GM18907 (cell line): ENCODE results near the gene LILRA1.
"Not testable (repeated sequence)": the region's sequence is repeated elsewhere in the genome, so short reads cannot be mapped to it uniquely, and the experiment has no call there.

Experiments used
- ATAC-seq: cut with Tn5 transposase; IDR thresholded peaks from one replicate; pipeline ENCODE4 v1.9.1; 2021; ENCODE audit warnings: mild to moderate bottlenecking, moderate library complexity; ENCODE audit not compliant: unreplicated experiment

Gene LILRA1

DNA sequence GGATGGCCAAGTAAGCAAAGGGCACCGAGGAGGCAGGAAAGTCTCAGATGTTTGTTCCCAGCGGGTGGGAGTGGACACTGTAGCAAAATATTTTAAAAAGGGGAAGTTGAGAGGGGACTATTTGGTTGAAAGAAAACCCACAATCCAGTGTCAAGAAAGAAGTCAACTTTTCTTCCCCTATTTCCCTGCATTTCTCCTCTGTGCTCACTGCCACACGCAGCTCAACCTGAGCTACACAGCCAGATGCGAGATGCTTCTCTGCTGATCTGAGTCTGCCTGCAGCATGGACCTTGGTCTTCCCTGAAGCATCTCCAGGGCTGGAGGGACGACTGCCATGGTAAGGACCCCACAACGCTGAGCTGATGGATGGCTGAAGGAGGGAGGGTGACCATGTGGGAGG, at the start of gene LILRA1:
LILRA1 (plus strand) TSS at position 188 of the 400 bp plus-strand sequence. CDS start 613 bp downstream, outside the sequence.
- ATAC-seq, result not testable (repeated sequence)

- ATAC-seq, result no peak
These were observed 44.6 kb upstream of the LILRA1 start for GRCh38 chr19:54548806-54549205.

DNA sequence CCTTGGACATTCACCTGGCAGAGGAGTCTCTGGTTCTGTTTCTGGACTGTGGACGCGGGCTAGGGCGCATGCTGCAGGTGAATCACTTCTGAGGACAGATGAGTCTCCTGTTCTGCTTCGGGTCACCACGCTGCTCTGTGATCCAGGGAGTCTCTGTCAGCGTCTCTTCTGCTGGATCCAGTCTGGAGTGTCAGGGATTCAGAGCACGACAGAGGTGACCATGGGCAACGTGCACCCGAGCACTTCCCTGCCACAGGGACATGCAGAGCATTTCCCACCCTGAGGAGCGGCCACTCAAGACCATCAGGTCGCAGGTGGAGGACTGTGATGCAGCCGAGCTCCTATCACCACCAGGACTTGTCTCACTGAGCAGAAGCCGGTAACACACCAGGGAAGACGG, 44.2 kb upstream of the LILRA1 start:
- ATAC-seq, result no peak

- no peak for ATAC-seq
These were observed 42.1 kb upstream of the LILRA1 start for GRCh38 chr19:54551293-54551692.

DNA sequence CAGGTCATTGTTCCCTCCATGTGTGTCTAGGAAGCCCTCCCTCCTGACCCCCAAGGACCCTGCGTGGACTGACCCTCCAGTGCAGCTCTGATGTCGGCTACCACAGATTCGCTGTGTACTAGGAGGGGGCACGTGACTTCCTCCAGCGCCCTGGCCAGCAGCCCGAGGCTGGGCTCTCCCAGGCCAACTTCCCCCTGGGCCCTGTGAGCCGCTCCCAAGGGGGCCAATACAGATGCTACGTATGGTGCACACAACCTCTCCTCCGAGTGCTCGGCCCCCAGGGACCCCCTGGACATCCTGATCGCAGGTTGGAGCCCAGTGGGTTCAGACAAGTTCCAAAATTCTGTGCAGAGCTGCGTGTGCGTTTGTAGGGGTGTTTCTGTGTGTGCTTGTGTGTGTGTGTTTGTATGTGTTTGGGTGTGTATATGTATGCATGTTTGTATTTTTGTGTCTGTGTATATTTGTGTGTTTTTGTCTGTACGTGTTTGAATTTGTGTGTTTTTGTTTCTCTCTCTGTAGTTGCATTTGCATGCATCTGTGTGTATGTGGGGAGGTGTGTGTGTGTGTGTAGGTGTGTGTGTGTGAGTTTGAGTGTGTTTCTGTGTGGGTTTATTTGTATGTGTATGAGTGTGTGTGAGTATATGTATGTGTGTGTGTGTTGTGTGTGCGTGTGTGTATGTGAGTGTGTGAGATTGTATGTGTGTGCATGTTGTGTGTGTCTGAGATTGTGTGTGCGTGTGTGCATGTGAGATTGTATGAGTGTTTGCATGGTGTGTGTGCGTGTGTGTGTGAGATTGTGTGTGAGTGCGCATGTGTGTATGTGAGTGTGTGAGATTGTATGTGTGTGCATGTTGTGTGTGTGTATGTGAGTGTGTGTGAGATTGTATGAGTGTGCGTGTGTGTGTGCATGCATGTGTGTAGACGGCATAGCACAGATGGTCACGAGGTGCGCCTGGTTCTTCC, 41.2 kb upstream of the LILRA1 start:
- no peak for ATAC-seq

GRCh38 chr19:54552913-54553310, 40.5 kb upstream of the LILRA1 start:
- ATAC-seq, result no peak

GRCh38 chr19:54554006-54554405, 39.4 kb upstream of the LILRA1 start:
- no peak for ATAC-seq

GRCh38 chr19:54554896-54555295, 38.5 kb upstream of the LILRA1 start:
- no peak for ATAC-seq

GRCh38 chr19:54556194-54556593, 37.2 kb upstream of the LILRA1 start:
- no peak for ATAC-seq

GRCh38 chr19:54558339-54558738, 35.1 kb upstream of the LILRA1 start:
- no peak for ATAC-seq

GRCh38 chr19:54560881-54561385, 32.5 kb upstream of the LILRA1 start:
- no peak for ATAC-seq

- ATAC-seq, result no peak
These were observed 31.6 kb upstream of the LILRA1 start for GRCh38 chr19:54561840-54562239.

- not testable (repeated sequence) for ATAC-seq
These were observed 30.2 kb upstream of the LILRA1 start for GRCh38 chr19:54563206-54563605.

GRCh38 chr19:54570316-54570715, 23.1 kb upstream of the LILRA1 start:
- no peak for ATAC-seq

GRCh38 chr19:54571715-54572615, 21.5 kb upstream of the LILRA1 start:
- not testable (repeated sequence) for ATAC-seq

DNA sequence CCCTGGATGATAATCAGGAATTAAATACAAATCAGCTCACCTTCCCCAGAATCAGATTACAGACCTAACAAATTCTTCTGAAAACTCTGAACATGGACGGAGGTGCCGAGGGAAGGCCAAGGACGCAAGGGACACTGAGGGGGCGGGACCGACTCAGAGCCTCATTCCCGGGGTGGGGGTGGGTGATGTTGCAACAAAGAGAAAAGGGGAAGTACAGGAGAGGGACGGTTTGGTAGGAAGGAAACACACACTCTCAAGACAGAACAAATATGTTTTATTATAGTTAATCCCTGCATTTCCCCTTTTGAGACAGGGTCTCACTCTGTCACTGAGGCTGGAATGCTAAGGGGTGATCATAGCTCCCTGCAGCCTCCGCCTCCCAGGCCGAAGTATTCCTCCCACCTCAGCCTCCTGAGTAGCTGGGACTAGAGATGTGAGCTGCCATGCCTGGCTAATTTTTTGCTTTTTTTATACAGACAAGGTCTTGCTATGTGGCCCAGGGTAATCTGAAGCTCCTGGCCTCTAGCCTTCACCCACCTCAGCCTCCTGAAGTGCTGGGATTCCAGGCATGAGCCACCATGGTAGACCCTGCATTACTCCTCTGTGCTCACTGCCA, 20.6 kb upstream of the LILRA1 start:
- ATAC-seq, result no peak

DNA sequence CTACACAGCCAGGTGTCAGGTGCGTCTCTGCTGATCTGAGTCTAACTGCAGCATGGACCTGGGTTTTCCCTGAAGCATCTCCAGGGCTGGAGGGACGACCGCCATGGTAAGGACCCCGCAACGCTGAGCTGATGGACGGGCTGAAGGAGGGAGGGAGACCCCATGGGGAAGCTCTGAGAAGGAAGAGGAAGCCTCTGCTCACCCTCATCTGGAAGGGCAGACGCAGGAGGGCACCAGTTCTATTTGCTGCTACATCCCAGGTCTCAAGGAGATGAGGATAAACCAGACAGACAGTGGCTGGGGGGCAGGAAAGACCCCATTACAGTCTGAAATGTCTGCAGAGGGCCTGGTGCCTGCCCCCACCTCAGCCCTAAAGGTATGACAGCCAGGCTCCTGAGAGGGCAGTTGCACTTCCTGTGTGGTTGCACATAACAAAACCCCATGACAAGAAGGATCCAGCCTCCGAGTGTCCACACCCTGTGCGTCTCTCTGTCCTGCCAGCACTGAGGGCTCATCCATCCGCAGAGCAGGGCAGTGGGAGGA, 20.0 kb upstream of the LILRA1 start, which contains the start of gene LILRA2:
LILRA2 (plus strand) TSS at position 461 of the 543 bp plus-strand sequence. CDS start 89 bp downstream, outside the sequence.
- ATAC-seq, result peak; percentile 71

- no peak for ATAC-seq
These were observed 19.4 kb upstream of the LILRA1 start for GRCh38 chr19:54574051-54574450.

DNA sequence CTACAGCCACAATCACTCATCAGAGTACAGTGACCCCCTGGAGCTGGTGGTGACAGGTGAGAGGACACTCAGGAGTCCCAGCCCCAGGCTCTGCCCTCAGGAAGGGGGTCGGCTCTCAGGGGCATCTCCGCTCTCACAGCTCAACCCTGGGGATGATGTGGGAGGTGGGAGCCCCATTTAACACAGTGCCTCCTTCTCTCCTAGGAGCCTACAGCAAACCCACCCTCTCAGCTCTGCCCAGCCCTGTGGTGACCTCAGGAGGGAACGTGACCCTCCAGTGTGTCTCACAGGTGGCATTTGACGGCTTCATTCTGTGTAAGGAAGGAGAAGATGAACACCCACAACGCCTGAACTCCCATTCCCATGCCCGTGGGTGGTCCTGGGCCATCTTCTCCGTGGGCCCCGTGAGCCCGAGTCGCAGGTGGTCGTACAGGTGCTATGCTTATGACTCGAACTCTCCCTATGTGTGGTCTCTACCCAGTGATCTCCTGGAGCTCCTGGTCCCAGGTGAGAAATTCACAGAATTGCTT, 18.8 kb upstream of the LILRA1 start:
- no peak for ATAC-seq

DNA sequence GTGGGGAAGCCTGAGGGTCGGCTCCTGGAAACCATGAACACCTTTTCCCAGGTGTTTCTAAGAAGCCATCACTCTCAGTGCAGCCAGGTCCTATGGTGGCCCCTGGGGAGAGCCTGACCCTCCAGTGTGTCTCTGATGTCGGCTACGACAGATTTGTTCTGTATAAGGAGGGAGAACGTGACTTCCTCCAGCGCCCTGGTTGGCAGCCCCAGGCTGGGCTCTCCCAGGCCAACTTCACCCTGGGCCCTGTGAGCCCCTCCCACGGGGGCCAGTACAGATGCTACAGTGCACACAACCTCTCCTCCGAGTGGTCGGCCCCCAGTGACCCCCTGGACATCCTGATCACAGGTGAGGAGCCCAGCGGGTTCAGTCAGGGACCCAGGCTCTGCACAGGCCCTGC, 18.2 kb upstream of the LILRA1 start:
- not testable (repeated sequence) for ATAC-seq
